K562 (cell line): ENCODE measurements around the gene FAM234A. TPM values are rescaled to one million over a fixed set of nuclear protein-coding genes. Genes with fewer than 3 reads are reported as not detected.

ENCODE experiments used
- ARID1B ChIP-seq: fragments of 450-650 bp; IDR thresholded peaks from 2 replicates; pipeline ENCODE4 v1.6.1; 2016; ENCODE audit warnings: antibody characterized with exemption, mild to moderate bottlenecking, inconsistent platforms
- CBX8 ChIP-seq: fragments of 200-600 bp; sonication (generic); IDR thresholded peaks from 2 replicates; pipeline ENCODE4 v1.6.1; 2012; ENCODE audit warnings: borderline replicate concordance, mixed run types, low read depth, mild to moderate bottlenecking, moderate library complexity, mixed read lengths, low read length, control low read depth, inconsistent platforms; ENCODE audit not compliant: poor library complexity, severe bottlenecking; ENCODE audit errors: extremely low read depth
- CTBP1 ChIP-seq: fragments of 450-650 bp; IDR thresholded peaks from 2 replicates; pipeline ENCODE4 v1.6.1; 2016; ENCODE audit warnings: borderline replicate concordance
- CUX1 ChIP-seq: fragments of 200-800 bp; sonication (Bioruptor generic); IDR thresholded peaks from 2 replicates; pipeline ENCODE4 v1.6.1; 2016; ENCODE audit warnings: missing genetic modification characterization, missing compliant biosample characterization
- ELF2 ChIP-seq: fragments of 250-450 bp; sonication (Bioruptor Pico); IDR thresholded peaks from 2 replicates; pipeline ENCODE4 v1.5.0; 2021; ENCODE audit warnings: mild to moderate bottlenecking
- ETS1 ChIP-seq: conservative IDR thresholded peaks from 2 replicates; pipeline ENCODE4 v1.6.1; 2011; ENCODE audit warnings: low read depth, mild to moderate bottlenecking, low read length; ENCODE audit not compliant: control insufficient read depth
- POLR3A ChIP-seq: IDR thresholded peaks from 2 replicates; pipeline ENCODE4 v1.6.1; 2011; ENCODE audit warnings: borderline replicate concordance, mild to moderate bottlenecking, moderate library complexity; ENCODE audit not compliant: insufficient read length, insufficient read depth; ENCODE audit errors: extremely low read depth
- PYGO2 ChIP-seq: fragments of 450-650 bp; IDR thresholded peaks from 2 replicates; pipeline ENCODE4 v1.6.1; 2016; ENCODE audit warnings: mild to moderate bottlenecking, missing genetic modification characterization, moderate library complexity, missing compliant biosample characterization
- RB1 ChIP-seq: fragments of 450-650 bp; IDR thresholded peaks from 2 replicates; pipeline ENCODE4 v1.6.1; 2017; ENCODE audit warnings: low read depth, mild to moderate bottlenecking
- SFPQ ChIP-seq: fragments of 200-400 bp; formaldehyde crosslinking; IDR thresholded peaks from 2 replicates; pipeline ENCODE4 v1.6.1; 2017; ENCODE audit warnings: mild to moderate bottlenecking, low read depth, low read length, moderate library complexity
- SMAD4 ChIP-seq: fragments of 250-450 bp; sonication (Bioruptor Pico); conservative IDR thresholded peaks from 2 replicates; pipeline ENCODE4 v1.8.0; 2021; ENCODE audit warnings: inconsistent platforms, mild to moderate bottlenecking, moderate library complexity
- SMARCA4 ChIP-seq: fragments of 450-650 bp; IDR thresholded peaks from 2 replicates; pipeline ENCODE4 v1.6.1; 2016
- ZBTB1 ChIP-seq: sonication (generic); formaldehyde crosslinking; IDR thresholded peaks from 2 replicates; pipeline ENCODE4 v1.8.1; 2023; ENCODE audit warnings: missing genetic modification reagents, low read depth, mild to moderate bottlenecking, borderline replicate concordance
- ZFX ChIP-seq: sonication (generic); formaldehyde crosslinking; IDR thresholded peaks from 2 replicates; pipeline ENCODE4 v1.8.0; 2022; ENCODE audit warnings: mild to moderate bottlenecking, missing genetic modification reagents, moderate library complexity
- ZKSCAN1 ChIP-seq: fragments of 150-350 bp; IDR thresholded peaks from 2 replicates; pipeline ENCODE4 v1.6.1; 2016; ENCODE audit warnings: low read depth, low read length
- ZNF589 ChIP-seq: fragments of 200-800 bp; sonication (Bioruptor generic); IDR thresholded peaks from 2 replicates; pipeline ENCODE4 v1.6.1; 2016; ENCODE audit warnings: low read depth, missing genetic modification characterization, missing compliant biosample characterization
- ZZZ3 ChIP-seq: fragments of 450-650 bp; IDR thresholded peaks from 2 replicates; pipeline ENCODE4 v1.6.1; 2016; ENCODE audit warnings: antibody characterized with exemption, mild to moderate bottlenecking, moderate library complexity
- polyA plus RNA-seq, 8 experiments: library from polyadenylated mRNA; depleted of rRNA in 4 of 8; stranded (reverse) in 5 of 8; unstranded in 3 of 8; fragments of >200 nt; fragmentation: Nextera tagmentation in 2 of 8; fragmentation: Illumina TruSeq in 1 of 8; extraction: Ambion mirVana in 2 of 8; extraction: Trizol in 1 of 8; gene quantifications; 2 replicates each; pipeline versions ENCODE4 v1.2.1 to v1.2.3, GENCODE V29; 2011 to 2014; ENCODE audit warnings: inconsistent platforms in 1 of 8, missing spikeins in 1 of 8
- total RNA-seq, 7 experiments: library from RNA; depleted of rRNA in 6 of 7; stranded (reverse); fragments of >200 nt in 6 of 7; fragmentation: Illumina TruSeq in 2 of 7; extraction: Trizol in 2 of 7; gene quantifications; 2 replicates each; pipeline versions ENCODE4 v1.2.1 to v1.2.3, GENCODE V29; 2011 to 2021; ENCODE audit warnings: low replicate concordance in 1 of 7

The FAM234A gene
- total and polyA plus RNA-seq, 9 of the 15 experiments (the other 6 are each of a cell fraction or from before 2014, with no cell fraction given): 1.0 to 47.9 (median 15.0) TPM

GRCh38 chr16:234468-235305 is at the start of gene FAM234A (continued):
- TF ChIP-seq CTBP1: peak; percentile 93
- TF ChIP-seq SFPQ: no peak
- no peak for TF ChIP-seq ZZZ3
- no peak for TF ChIP-seq PYGO2 (tag)
- peak; percentile 55 for TF ChIP-seq ARID1B
- no peak for TF ChIP-seq CBX8
- TF ChIP-seq SMAD4 (CRISPR knock-in tag): no peak
- no peak for TF ChIP-seq CUX1 (CRISPR knock-in tag)
- TF ChIP-seq ELF2 (CRISPR knock-in tag): no peak
- no peak for TF ChIP-seq POLR3A
- TF ChIP-seq ZBTB1 (CRISPR knock-in tag): no peak
- TF ChIP-seq ZFX (CRISPR knock-in tag): peak; percentile 96
- no peak for TF ChIP-seq ZKSCAN1
- peak; percentile 39; the same call in 1 of the 2 replicates for TF ChIP-seq SMARCA4
- peak; percentile 59 for TF ChIP-seq ETS1
- no peak for TF ChIP-seq ZNF589 (CRISPR knock-in tag)
- peak; percentile 85 for TF ChIP-seq RB1
